Measurements from ENCODE around the gene PEBP1. TPM values are rescaled to one million over a fixed set of nuclear protein-coding genes. Genes with fewer than 3 reads are reported as not detected.

Gene PEBP1
- total and polyA plus RNA-seq, 8 donors = 167 to 279 (median 226) TPM

GRCh38 chr12:118119449-118119879, 16.5 kb upstream of the PEBP1 start:
- H3K4me1 ChIP-seq = peaks cover 4 to 5% of the 10 kb centered on the region in 2 donors
- intact Hi-C loops (cut with DNase I) = no loop called here
- DNase-seq (no peak), ATAC-seq (no peak)
- no peaks in the 10 kb centered on the region for H3K9me3 ChIP-seq
- no peak overlapping the region for H3K27ac ChIP-seq
- H3K36me3 ChIP-seq = no peaks in the 10 kb centered on the region
- no peak for TF ChIP-seq CTCF (IDR thresholded peaks at IDR 0.05)
- H3K27me3 ChIP-seq = no peaks in the 10 kb centered on the region
- no peak overlapping the region for H3K4me3 ChIP-seq

- intact Hi-C loops (cut with DNase I) = no loop called here
- TF ChIP-seq CTCF (IDR thresholded peaks at IDR 0.05) = peak; percentile 63 to 78
- H3K36me3 ChIP-seq = no peaks in the 10 kb centered on the region
- DNase-seq (peak; percentile 49 to 82 (median 68)), ATAC-seq (peak; percentile 91)
- no peaks in the 10 kb centered on the region for H3K9me3 ChIP-seq
- H3K4me1 ChIP-seq = peaks cover 4 to 5% of the 10 kb centered on the region in 2 donors
- no peak overlapping the region for H3K4me3 ChIP-seq
- H3K27ac ChIP-seq = no peak overlapping the region
- H3K27me3 ChIP-seq = no peaks in the 10 kb centered on the region
Observed at GRCh38 chr12:118120579-118121363, 15.2 kb upstream of the PEBP1 start.

- no peak for DNase-seq
- intact Hi-C loops (cut with DNase I) = no loop called here
Observed at GRCh38 chr12:118122264-118122663, 13.7 kb upstream of the PEBP1 start.

GRCh38 chr12:118124333-118124874, 11.5 kb upstream of the PEBP1 start:
- intact Hi-C loops (cut with DNase I) = no loop called here
- DNase-seq (no peak), ATAC-seq (no peak)
- Histone ChIP-seq H3K4me1 (peaks cover 5 to 6% of the 10 kb centered on the region in 2 donors), H3K9me3 (no peaks in the 10 kb centered on the region), H3K27ac (no peak overlapping the region), H3K36me3 (no peaks in the 10 kb centered on the region), H3K4me3 (no peak overlapping the region), H3K27me3 (no peaks in the 10 kb centered on the region)
- TF ChIP-seq CTCF (IDR thresholded peaks at IDR 0.05) = no peak

More at GRCh38 chr12:118122264-118122663, 13.7 kb upstream of the PEBP1 start:
- Histone ChIP-seq H3K27me3 (no peaks in the 10 kb centered on the region), H3K27ac (no peak overlapping the region), H3K36me3 (no peaks in the 10 kb centered on the region), H3K4me3 (no peak overlapping the region), H3K9me3 (no peaks in the 10 kb centered on the region), H3K4me1 (peaks cover 5 to 6% of the 10 kb centered on the region in 2 donors)
- ATAC-seq = no peak
- TF ChIP-seq CTCF (IDR thresholded peaks at IDR 0.05) = no peak

- Histone ChIP-seq H3K27ac (no peak overlapping the region), H3K36me3 (no peaks in the 10 kb centered on the region), H3K9me3 (no peaks in the 10 kb centered on the region), H3K4me1 (peaks cover under 1 to 6% of the 10 kb centered on the region in 2 donors), H3K27me3 (no peaks in the 10 kb centered on the region), H3K4me3 (no peak overlapping the region)
- no peak for TF ChIP-seq CTCF (IDR thresholded peaks at IDR 0.05)
- no peak for ATAC-seq
- peak in 1 of 4 donors; percentile 4 for DNase-seq
- intact Hi-C loops (cut with DNase I) = no loop called here
Observed at GRCh38 chr12:118125743-118126118, 10.2 kb upstream of the PEBP1 start.
